ENCODE measurements around the gene C2CD4B.

GRCh38 chr15:62208367-62208766, 43.3 kb upstream of the C2CD4B start:
- TF ChIP-seq POLR2AphosphoS5 (IDR thresholded peaks at IDR 0.05; ENCODE audit: low read depth, low read length) (no peak), POLR2A (IDR thresholded peaks at IDR 0.05; ENCODE audit: low read depth, low read length) (no peak), TAF1 (IDR thresholded peaks at IDR 0.05; ENCODE audit: low read depth, low read length) (no peak)
